ENCODE measurements around the gene KIAA0319L. TPM values are rescaled to one million over a fixed set of nuclear protein-coding genes. Genes with fewer than 3 reads are reported as not detected.
"Not testable (repeated sequence)": the region's sequence is repeated elsewhere in the genome, so short reads cannot be mapped to it uniquely, and the experiment has no call there.

Gene KIAA0319L
- total RNA-seq (2014; rRNA removed; shearing (Covaris generic)) = 13.9 and 15.7 TPM in 2 replicates

GRCh38 chr1:35557118-35557610, at the start of gene KIAA0319L:
Gene KIAA0319L (minus strand): TSS chr1:35557403. CDS start chr1:35554491, 2,912 bp downstream.
- DNase-seq (ENCODE audit: low spot score) = peak; percentile 71

GRCh38 chr1:35605867-35606182, 48.6 kb upstream of the KIAA0319L start:
- DNase-seq (ENCODE audit: low spot score) = peak; percentile 8

GRCh38 chr1:35605071-35605866, 48.1 kb upstream of the KIAA0319L start:
- DNase-seq (ENCODE audit: low spot score) = no peak

DNA sequence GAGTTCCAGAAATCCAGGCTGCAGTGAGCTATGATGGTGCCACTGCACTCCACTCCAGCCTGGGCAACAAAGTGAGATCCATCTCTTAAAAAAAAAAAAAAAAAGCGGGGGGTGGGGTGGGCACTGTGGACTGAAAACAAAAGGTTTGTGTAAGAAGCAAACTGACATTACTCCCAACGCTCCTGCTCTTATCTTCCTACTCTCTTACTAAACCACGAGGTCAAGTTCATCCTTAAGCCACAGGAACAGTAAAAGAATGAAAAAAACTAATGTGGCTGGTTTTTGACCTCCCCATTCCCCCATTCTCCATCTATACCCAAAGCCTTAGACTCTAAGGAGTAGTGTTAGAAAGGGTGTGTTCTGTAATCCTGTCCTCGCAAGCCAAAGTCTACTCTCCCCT, 46.7 kb upstream of the KIAA0319L start:
- no peak for DNase-seq (ENCODE audit: low spot score)

- DNase-seq (ENCODE audit: low spot score) = no peak
These were observed 46.3 kb upstream of the KIAA0319L start for GRCh38 chr1:35603468-35603867.

DNA sequence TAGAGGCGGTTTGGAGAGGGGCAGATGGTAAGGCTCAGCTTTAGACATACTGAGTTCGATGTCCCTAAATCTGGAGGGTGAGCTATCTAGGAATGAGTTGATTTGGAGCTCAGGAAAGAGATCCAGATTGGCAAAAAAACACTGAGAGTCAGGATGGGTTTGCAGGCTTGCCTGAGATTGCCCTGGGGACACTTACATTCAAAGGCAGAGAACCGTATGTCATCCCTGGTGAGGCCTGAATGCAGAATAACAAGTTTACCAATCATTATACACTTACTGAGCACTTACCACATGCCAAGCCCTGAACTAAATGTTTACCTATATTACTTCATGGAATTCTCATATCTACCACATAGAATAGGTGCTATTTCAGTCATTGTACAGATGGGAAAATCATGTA, 43.4 kb upstream of the KIAA0319L start:
- DNase-seq (ENCODE audit: low spot score) = no peak

DNA sequence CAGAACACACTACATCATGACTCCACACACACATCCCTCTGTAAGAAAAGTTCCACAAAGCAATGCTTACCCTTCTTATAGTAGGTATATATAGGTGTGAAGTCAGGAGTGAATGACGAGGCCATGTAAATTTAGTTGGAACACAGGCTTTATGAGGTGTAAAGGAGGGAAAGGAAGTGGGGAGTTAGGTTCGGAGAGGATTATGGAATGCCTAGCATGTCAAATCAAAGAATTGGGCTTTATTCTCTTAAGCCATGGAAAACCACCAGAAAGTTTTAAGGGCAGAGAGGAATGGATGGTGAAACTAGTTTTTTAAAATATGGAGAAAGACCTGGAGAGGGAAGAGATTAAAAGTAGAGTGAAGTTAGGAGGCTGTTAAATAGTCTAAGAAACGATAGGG, 42.2 kb upstream of the KIAA0319L start:
- DNase-seq (ENCODE audit: low spot score) = no peak

GRCh38 chr1:35598895-35599294, 41.7 kb upstream of the KIAA0319L start:
- no peak for DNase-seq (ENCODE audit: low spot score)

DNA sequence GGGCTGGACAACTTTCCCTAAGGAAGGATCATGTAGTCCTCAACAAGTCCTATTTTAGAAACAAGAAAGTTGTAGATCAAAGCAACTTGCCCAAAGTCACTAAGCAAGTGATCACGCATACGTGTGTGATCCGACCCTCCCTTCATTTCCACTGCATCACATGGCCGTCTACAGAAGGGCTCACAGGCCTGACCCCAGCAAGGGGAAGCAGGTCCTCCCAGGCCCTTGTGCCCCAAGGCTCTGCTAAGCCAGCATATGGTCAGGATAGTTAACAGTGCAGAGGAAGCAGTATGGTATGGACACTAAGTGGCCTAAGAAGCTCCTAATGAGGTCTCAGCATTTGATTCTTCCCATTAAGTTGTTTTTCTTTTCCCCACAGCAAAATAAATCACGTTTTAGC, 40.7 kb upstream of the KIAA0319L start:
- DNase-seq (ENCODE audit: low spot score) = no peak

DNA sequence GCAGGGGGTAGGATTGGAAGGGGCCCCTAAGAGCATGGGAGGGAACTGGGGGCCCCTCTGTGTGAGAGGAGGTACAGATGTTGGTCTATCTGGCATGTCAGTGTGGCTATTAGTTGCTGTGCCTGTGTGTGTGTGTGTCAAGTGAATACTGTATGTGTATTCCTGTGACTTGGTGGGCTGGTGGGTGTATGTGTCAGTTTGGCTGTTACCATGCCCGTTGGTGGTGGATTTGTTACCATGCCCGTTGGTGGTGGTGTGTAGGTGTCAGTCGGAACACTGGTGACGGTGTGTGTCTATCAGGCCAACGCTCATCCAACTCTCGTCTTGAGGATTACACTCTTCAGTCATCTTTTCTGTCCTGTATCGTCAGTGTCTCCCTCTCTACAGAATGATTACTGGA, 38.5 kb upstream of the KIAA0319L start:
- no peak for DNase-seq (ENCODE audit: low spot score)

GRCh38 chr1:35594005-35594760, 37.0 kb upstream of the KIAA0319L start:
- no peak for DNase-seq (ENCODE audit: low spot score)

DNA sequence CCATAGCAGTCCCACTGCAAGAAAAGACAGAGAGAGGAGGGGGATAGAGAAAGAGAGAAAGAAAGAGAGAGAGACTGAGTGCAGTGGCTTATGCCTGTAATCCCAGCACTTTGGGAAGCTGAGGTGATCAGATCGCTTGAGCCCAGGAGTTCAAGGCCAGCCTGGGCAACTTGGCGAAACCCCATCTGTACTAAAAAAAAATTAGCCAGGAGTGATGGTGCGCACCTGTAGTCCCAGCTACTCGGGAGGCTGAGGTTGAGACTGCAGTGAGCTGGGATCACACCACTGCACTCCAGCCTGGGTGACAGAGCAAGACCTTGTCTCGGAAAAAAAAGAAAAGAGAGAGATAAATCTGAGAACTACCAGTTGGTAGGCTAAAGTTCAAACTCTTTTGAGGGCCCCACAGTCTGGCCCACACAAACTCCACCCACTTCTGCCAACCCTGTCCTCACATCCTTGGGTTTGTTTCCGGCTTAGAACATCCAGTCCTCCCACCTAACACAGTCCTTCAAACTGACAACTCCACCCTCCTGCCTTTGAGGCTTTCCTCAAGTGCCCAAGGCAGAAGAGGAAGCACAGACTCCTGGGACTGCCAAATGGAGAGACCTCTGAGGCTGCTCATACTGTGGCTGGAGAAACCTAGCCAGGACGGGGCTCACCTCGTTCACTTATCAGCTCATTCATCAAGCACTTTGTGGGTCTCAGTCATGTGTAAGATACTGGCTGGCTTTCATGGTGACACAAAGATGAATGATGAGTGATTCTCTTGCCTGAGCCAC, 36.0 kb upstream of the KIAA0319L start:
- DNase-seq (ENCODE audit: low spot score) = no peak

- no peak for DNase-seq (ENCODE audit: low spot score)
These were observed 34.0 kb upstream of the KIAA0319L start for GRCh38 chr1:35591211-35591610.

DNA sequence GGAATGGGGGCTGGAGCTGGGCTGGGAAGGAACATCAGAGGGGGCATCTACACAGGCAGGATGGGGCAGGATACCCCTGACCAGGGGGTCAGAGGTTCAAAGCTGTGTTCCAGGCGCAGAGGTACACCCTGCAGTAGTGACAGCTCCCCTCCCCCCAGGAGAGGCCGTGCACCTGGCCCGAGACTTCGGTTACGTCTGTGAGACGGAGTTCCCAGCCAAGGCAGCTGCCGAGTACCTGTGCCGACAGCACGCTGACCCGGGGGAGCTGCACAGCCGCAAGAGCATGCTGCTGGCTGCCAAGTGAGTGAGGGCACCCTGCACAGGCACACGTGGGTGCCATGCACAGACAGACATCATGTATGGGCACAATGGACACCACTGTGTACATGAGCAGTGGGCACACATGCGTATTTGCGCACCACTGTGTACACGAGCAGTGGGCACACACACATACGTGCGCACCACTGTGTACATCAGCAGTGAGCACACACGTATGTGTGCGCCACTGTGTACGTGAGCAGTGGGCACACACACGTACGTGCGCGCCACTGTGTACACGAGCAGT, 33.4 kb upstream of the KIAA0319L start:
- DNase-seq (ENCODE audit: low spot score) = no peak

DNA sequence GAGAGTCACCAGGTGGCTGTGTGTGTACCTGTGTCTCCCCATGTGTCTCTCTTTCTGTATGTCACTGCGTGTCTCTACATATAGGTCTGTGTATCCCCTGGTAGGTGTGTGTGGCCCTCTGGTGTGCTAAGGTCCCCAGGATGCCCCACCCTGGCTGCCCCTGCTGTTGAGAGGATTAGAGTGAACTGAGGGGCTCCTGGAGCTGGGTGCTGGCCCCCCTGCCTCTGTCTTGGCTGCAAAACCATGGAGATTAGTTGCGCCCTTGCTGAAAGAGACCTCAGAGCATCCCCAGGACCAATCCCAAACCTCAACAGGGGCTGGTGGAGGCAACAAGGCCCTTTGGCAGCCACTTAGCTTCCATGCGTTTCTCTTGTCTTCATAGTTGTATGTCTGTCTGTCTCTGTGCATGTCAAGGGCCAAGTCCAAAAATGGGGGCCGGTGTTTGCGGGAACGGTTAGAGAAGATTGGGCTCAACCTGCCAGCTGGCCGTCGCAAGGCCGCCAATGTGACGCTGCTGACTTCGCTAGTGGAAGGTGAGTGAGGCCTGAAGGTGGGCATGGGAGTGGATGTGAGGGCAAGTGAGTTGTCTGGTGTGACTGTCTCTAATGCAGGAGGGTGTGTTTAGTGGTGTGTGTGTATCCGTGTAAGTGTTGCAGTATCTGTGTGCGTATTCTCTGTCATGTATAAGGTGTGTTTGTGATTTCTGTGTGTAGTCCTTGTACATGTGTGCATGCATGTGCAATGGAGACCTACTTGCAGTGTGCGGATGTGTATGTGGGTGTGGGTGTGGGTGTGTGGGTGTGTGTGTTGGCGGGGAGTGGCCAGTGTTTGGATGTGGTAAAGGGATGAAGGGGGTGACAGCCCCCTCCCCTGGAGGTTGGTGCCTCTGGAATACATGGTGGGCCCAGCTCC, 32.6 kb upstream of the KIAA0319L start:
- no peak for DNase-seq (ENCODE audit: low spot score)

- no peak for DNase-seq (ENCODE audit: low spot score)
These were observed 31.2 kb upstream of the KIAA0319L start for GRCh38 chr1:35588197-35588910.

DNA sequence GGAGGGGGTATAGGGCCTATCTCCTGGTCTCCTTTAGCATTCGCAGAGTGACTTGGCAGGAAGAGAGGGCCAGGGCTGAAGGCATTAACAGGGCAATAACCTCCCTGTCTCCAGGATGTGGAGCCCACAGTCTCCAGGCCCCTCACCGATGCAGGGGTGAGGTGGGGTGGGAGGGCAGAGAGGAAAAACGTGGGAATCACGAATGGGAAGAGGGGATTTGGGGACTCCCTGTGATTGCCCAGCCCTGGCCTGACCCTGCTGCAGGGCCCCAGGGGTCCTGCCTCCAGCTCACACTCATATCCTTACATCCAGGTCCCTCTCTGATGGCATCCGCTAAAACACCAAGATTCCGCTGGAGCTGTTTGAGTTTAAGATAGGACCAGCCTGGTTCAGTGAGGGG, 30.5 kb upstream of the KIAA0319L start:
- DNase-seq (ENCODE audit: low spot score) = no peak

DNA sequence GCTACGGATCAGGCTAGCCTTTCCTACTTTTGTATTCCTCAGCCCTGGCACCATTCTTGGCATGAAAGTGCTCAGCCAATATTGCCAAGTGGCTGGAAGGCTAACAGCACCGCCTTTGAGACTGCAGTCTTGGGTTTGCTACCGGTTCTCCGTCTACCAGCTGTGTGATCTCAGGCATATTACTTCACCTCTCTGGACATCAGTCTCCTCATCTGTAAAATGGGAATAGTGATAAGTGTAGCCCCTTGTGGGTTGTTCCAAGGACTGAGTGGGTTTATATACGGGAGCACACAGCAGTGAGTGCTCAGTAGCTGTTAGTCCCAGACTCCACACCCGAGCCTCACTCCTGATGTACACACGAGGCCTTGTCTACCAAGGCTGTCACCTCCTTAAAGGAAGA, 29.6 kb upstream of the KIAA0319L start:
- no peak for DNase-seq (ENCODE audit: low spot score)

- not testable (repeated sequence) for DNase-seq (ENCODE audit: low spot score)
These were observed 28.6 kb upstream of the KIAA0319L start for GRCh38 chr1:35585805-35586204.

DNA sequence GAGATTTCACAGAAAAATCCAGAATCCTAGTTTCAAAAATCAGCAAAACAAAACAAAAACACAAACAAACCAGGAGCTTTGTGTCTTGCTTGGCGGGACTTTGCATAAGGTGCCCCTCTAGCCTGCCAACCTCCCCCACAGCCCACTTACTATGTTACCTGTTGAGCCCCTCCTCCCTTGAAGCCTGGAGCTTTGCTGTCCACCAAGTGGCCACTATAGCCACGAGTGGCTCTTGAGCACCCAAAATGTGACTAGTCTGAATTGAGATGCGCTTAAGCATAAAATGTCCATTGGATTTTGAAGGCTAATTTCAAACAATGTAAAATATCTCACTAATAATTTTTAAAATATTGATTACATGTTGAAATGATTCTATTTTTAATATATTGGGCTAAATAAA, 28.1 kb upstream of the KIAA0319L start:
- DNase-seq (ENCODE audit: low spot score) = no peak
